Ureter (tissue), 1 donor: Measurements from ENCODE around the gene PLCD1. TPM values are rescaled to one million over a fixed set of nuclear protein-coding genes. Genes with fewer than 3 reads are reported as not detected.
"Not testable (repeated sequence)": the region's sequence is repeated elsewhere in the genome, so short reads cannot be mapped to it uniquely, and the experiment has no call there.

Experiments used
- DNase-seq: peaks from one replicate; pipeline ENCODE4 v3.0.0-alpha.2; 2020; ENCODE audit warnings: low spot score
- total RNA-seq: library from RNA; stranded (reverse); gene quantifications from one replicate; pipeline ENCODE4 v1.2.4, GENCODE V29; 2023
- donor health status: DM: yes; HTN: yes; CAD: no.

The PLCD1 gene
- total RNA-seq, 1 donor from 2014 or later: 93.5 TPM

- no peak for DNase-seq
These were observed 7.5 kb upstream of the PLCD1 start for GRCh38 chr3:38036906-38037305.

- DNase-seq: no peak
These were observed 6.8 kb upstream of the PLCD1 start for GRCh38 chr3:38036286-38036685.

GRCh38 chr3:38034335-38034734 lies 4.9 kb upstream of the PLCD1 start:
- DNase-seq: not testable (repeated sequence)

- DNase-seq: not testable (repeated sequence)
These were observed 4.1 kb upstream of the PLCD1 start for GRCh38 chr3:38033586-38033985.

GRCh38 chr3:38032328-38032865 lies 3.0 kb upstream of the PLCD1 start:
- DNase-seq: no peak

- peak; percentile 80 for DNase-seq
These were observed 1.9 kb upstream of the PLCD1 start for GRCh38 chr3:38031022-38031994.

GRCh38 chr3:38030126-38031021 lies 932 bp upstream of the PLCD1 start:
- peak; percentile 79 for DNase-seq

GRCh38 chr3:38028621-38029361 lies 651 bp downstream of the PLCD1 start:
- DNase-seq: no peak

GRCh38 chr3:38027466-38028465 lies 1.7 kb downstream of the PLCD1 start:
- DNase-seq: no peak

GRCh38 chr3:38026856-38027255 lies 2.6 kb downstream of the PLCD1 start:
- no peak for DNase-seq

GRCh38 chr3:38022896-38023709 lies 6.3 kb downstream of the PLCD1 start:
- DNase-seq: no peak

GRCh38 chr3:38022301-38022700 lies 7.1 kb downstream of the PLCD1 start:
- no peak for DNase-seq

- DNase-seq: no peak
These were observed 8.2 kb downstream of the PLCD1 start for GRCh38 chr3:38021196-38021595.

- DNase-seq: no peak
These were observed 9.1 kb downstream of the PLCD1 start for GRCh38 chr3:38020342-38020726.

GRCh38 chr3:38019658-38020341 lies 9.6 kb downstream of the PLCD1 start:
- no peak for DNase-seq

- no peak for DNase-seq
These were observed 10.9 kb downstream of the PLCD1 start for GRCh38 chr3:38018296-38019266.
